CD4-positive, alpha-beta T cell treated with Interleukin-15 for 1 hour (primary cell): Measurements from ENCODE around the gene SRA1.
"Not testable (repeated sequence)": the region's sequence is repeated elsewhere in the genome, so short reads cannot be mapped to it uniquely, and the experiment has no call there.

Experiments used
- DNase-seq: peaks from one replicate; pipeline ENCODE4 v3.0.0-alpha.2; 2020

The SRA1 gene

GRCh38 chr5:140557136-140557805 lies at the start of gene SRA1:
TSS of gene SRA1 (minus strand) at chr5:140557473. CDS start at chr5:140557452, 21 bp downstream.
- DNase-seq = peak; percentile 89

GRCh38 chr5:140607031-140607430 lies 49.8 kb upstream of the SRA1 start:
- no peak for DNase-seq

- DNase-seq = no peak
Observed at GRCh38 chr5:140605879-140606278, 48.6 kb upstream of the SRA1 start.

- DNase-seq = no peak
Observed at GRCh38 chr5:140603734-140604133, 46.5 kb upstream of the SRA1 start.

- not testable (repeated sequence) for DNase-seq
Observed at GRCh38 chr5:140603446-140603698, 46.1 kb upstream of the SRA1 start.

- DNase-seq = peak; percentile 29
Observed at GRCh38 chr5:140602147-140602546, 44.9 kb upstream of the SRA1 start.

GRCh38 chr5:140600096-140600495 lies 42.8 kb upstream of the SRA1 start:
- no peak for DNase-seq

GRCh38 chr5:140598836-140599235 lies 41.6 kb upstream of the SRA1 start:
- no peak for DNase-seq

- no peak for DNase-seq
Observed at GRCh38 chr5:140596321-140596741, 39.1 kb upstream of the SRA1 start.

- DNase-seq = peak; percentile 40
Observed at GRCh38 chr5:140595538-140596300, 38.4 kb upstream of the SRA1 start.

- no peak for DNase-seq
Observed at GRCh38 chr5:140594169-140594568, 36.9 kb upstream of the SRA1 start.

- not testable (repeated sequence) for DNase-seq
Observed at GRCh38 chr5:140593070-140593469, 35.8 kb upstream of the SRA1 start.

- no peak for DNase-seq
Observed at GRCh38 chr5:140591747-140592372, 34.6 kb upstream of the SRA1 start.

GRCh38 chr5:140590861-140591260 lies 33.6 kb upstream of the SRA1 start:
- no peak for DNase-seq

GRCh38 chr5:140588311-140589070 lies 31.2 kb upstream of the SRA1 start:
- no peak for DNase-seq

- no peak for DNase-seq
Observed at GRCh38 chr5:140587495-140587894, 30.2 kb upstream of the SRA1 start.

GRCh38 chr5:140579188-140579747 lies 22.0 kb upstream of the SRA1 start:
- DNase-seq = not testable (repeated sequence)

- DNase-seq = no peak
Observed at GRCh38 chr5:140576776-140577201, 19.5 kb upstream of the SRA1 start.

GRCh38 chr5:140575309-140575708 lies 18.0 kb upstream of the SRA1 start:
- DNase-seq = peak; percentile 57

- DNase-seq = no peak
Observed at GRCh38 chr5:140574165-140574564, 16.9 kb upstream of the SRA1 start.

GRCh38 chr5:140573683-140574082 lies 16.4 kb upstream of the SRA1 start:
- no peak for DNase-seq

- DNase-seq = no peak
Observed at GRCh38 chr5:140571105-140571504, 13.8 kb upstream of the SRA1 start.

- no peak for DNase-seq
Observed at GRCh38 chr5:140570488-140570887, 13.2 kb upstream of the SRA1 start.
